HEK293 (cell line): Measurements from ENCODE around the gene TFEC.

Source experiments
- HOXD13 ChIP-seq: sonication (generic); formaldehyde crosslinking; IDR thresholded peaks from 2 replicates; pipeline ENCODE4 v1.8.0; 2022; ENCODE audit warnings: missing genetic modification reagents, borderline replicate concordance
- ZBTB7A ChIP-seq: fragments of 450-650 bp; formaldehyde crosslinking; IDR thresholded peaks from 2 replicates; pipeline ENCODE4 v1.5.1; 2016; ENCODE audit warnings: low read depth, missing biosample characterization, missing genetic modification characterization
- ZIC2 ChIP-seq: fragments of 450-650 bp; formaldehyde crosslinking; IDR thresholded peaks from 2 replicates; pipeline ENCODE4 v1.5.1; 2016; ENCODE audit warnings: missing biosample characterization, missing genetic modification characterization
- ZNF155 ChIP-seq: fragments of 450-650 bp; formaldehyde crosslinking; IDR thresholded peaks from 2 replicates; pipeline ENCODE4 v1.5.1; 2016; ENCODE audit warnings: missing biosample characterization, missing genetic modification characterization
- ZNF157 ChIP-seq: fragments of 450-650 bp; formaldehyde crosslinking; IDR thresholded peaks from 2 replicates; pipeline ENCODE4 v1.5.1; 2016; ENCODE audit warnings: missing biosample characterization, missing genetic modification characterization
- ZNF184 ChIP-seq: fragments of 450-650 bp; IDR thresholded peaks from 2 replicates; pipeline ENCODE4 v1.5.1; 2018; ENCODE audit warnings: missing biosample characterization, mild to moderate bottlenecking, missing genetic modification characterization
- ZNF214 ChIP-seq: fragments of 450-650 bp; formaldehyde crosslinking; IDR thresholded peaks from 2 replicates; pipeline ENCODE4 v1.5.1; 2017; ENCODE audit warnings: missing biosample characterization, mild to moderate bottlenecking, missing genetic modification characterization, borderline replicate concordance
- ZNF510 ChIP-seq: fragments of 450-650 bp; formaldehyde crosslinking; IDR thresholded peaks from 2 replicates; pipeline ENCODE4 v1.5.1; 2018; ENCODE audit warnings: mild to moderate bottlenecking, missing genetic modification characterization, missing biosample characterization; ENCODE audit not compliant: insufficient replicate concordance
- TF ChIP-seq, protein P1 (sequence below): fragments of 450-650 bp; formaldehyde crosslinking; IDR thresholded peaks from 2 replicates; pipeline ENCODE4 v1.5.1; 2016; ENCODE audit warnings: missing biosample characterization, missing genetic modification characterization
- TF ChIP-seq, protein P2 (sequence below): fragments of 450-650 bp; formaldehyde crosslinking; IDR thresholded peaks from 2 replicates; pipeline ENCODE4 v1.5.1; 2016; ENCODE audit warnings: missing biosample characterization, missing genetic modification characterization
- TF ChIP-seq, protein P3 (sequence below): fragments of 450-650 bp; formaldehyde crosslinking; IDR thresholded peaks from 2 replicates; pipeline ENCODE4 v1.5.1; 2017; ENCODE audit warnings: missing biosample characterization, missing genetic modification characterization
- TF ChIP-seq, protein P4 (sequence below): IDR thresholded peaks from 2 replicates; pipeline ENCODE4 v1.6.1; 2011; ENCODE audit warnings: mild to moderate bottlenecking, low read depth, low read length, borderline replicate concordance
- TF ChIP-seq, protein P5 (sequence below): fragments of 450-650 bp; formaldehyde crosslinking; IDR thresholded peaks from 2 replicates; pipeline ENCODE4 v1.5.1; 2016; ENCODE audit warnings: missing biosample characterization, missing genetic modification characterization, low read depth

DNA sequence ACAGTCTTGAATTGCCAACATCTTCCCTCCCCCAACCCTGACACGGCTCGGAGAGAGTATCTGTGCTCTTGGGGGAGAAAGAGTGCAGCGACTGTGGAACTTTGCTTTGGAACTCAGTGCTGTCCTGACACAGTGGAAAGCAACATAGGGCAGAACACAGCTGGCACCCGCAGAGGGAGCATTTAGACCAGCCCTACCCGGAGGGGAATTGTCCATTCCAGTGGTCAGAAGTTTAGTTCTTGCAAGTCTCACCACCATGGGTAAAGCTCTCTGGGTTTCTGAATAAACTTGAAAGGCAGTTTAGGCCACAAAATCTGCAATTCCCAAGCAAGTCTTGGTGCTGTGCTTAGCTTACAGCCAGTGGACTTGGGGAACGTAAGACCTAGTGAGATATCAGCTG lies 34.9 kb downstream of the TFEC start:
- no peak for TF ChIP-seq ZIC2 (tag by site-specific recombination)
- TF ChIP-seq, protein P1, sequence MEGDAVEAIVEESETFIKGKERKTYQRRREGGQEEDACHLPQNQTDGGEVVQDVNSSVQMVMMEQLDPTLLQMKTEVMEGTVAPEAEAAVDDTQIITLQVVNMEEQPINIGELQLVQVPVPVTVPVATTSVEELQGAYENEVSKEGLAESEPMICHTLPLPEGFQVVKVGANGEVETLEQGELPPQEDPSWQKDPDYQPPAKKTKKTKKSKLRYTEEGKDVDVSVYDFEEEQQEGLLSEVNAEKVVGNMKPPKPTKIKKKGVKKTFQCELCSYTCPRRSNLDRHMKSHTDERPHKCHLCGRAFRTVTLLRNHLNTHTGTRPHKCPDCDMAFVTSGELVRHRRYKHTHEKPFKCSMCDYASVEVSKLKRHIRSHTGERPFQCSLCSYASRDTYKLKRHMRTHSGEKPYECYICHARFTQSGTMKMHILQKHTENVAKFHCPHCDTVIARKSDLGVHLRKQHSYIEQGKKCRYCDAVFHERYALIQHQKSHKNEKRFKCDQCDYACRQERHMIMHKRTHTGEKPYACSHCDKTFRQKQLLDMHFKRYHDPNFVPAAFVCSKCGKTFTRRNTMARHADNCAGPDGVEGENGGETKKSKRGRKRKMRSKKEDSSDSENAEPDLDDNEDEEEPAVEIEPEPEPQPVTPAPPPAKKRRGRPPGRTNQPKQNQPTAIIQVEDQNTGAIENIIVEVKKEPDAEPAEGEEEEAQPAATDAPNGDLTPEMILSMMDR (tag by site-specific recombination) = no peak
- no peak for TF ChIP-seq ZNF157 (tag by site-specific recombination)
- no peak for TF ChIP-seq ZNF214 (tag by site-specific recombination)
- TF ChIP-seq HOXD13 (CRISPR knock-in tag) = no peak
- TF ChIP-seq ZBTB7A (tag by site-specific recombination) = no peak
- no peak for TF ChIP-seq ZNF510 (tag by site-specific recombination)
- TF ChIP-seq, protein P2, sequence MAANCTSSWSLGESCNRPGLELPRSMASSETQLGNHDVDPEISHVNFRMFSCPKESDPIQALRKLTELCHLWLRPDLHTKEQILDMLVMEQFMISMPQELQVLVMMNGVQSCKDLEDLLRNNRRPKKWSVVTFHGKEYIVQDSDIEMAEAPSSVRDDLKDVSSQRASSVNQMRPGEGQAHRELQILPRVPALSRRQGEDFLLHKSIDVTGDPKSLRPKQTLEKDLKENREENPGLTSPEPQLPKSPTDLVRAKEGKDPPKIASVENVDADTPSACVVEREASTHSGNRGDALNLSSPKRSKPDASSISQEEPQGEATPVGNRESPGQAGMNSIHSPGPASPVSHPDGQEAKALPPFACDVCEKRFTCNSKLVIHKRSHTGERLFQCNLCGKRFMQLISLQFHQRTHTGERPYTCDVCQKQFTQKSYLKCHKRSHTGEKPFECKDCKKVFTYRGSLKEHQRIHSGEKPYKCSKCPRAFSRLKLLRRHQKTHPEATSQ = no peak
- TF ChIP-seq ZNF155 (tag by site-specific recombination) = no peak
- TF ChIP-seq, protein P3, sequence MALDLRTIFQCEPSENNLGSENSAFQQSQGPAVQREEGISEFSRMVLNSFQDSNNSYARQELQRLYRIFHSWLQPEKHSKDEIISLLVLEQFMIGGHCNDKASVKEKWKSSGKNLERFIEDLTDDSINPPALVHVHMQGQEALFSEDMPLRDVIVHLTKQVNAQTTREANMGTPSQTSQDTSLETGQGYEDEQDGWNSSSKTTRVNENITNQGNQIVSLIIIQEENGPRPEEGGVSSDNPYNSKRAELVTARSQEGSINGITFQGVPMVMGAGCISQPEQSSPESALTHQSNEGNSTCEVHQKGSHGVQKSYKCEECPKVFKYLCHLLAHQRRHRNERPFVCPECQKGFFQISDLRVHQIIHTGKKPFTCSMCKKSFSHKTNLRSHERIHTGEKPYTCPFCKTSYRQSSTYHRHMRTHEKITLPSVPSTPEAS (tag by site-specific recombination) = no peak
- no peak for TF ChIP-seq ZNF184
- TF ChIP-seq, protein P4, sequence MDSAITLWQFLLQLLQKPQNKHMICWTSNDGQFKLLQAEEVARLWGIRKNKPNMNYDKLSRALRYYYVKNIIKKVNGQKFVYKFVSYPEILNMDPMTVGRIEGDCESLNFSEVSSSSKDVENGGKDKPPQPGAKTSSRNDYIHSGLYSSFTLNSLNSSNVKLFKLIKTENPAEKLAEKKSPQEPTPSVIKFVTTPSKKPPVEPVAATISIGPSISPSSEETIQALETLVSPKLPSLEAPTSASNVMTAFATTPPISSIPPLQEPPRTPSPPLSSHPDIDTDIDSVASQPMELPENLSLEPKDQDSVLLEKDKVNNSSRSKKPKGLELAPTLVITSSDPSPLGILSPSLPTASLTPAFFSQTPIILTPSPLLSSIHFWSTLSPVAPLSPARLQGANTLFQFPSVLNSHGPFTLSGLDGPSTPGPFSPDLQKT = no peak
- TF ChIP-seq, protein P5, sequence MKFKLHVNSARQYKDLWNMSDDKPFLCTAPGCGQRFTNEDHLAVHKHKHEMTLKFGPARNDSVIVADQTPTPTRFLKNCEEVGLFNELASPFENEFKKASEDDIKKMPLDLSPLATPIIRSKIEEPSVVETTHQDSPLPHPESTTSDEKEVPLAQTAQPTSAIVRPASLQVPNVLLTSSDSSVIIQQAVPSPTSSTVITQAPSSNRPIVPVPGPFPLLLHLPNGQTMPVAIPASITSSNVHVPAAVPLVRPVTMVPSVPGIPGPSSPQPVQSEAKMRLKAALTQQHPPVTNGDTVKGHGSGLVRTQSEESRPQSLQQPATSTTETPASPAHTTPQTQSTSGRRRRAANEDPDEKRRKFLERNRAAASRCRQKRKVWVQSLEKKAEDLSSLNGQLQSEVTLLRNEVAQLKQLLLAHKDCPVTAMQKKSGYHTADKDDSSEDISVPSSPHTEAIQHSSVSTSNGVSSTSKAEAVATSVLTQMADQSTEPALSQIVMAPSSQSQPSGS (tag by site-specific recombination) = no peak
